Type B pancreatic cell (in vitro differentiated cells): ENCODE data around the gene SETD1A. TPM values are rescaled to one million over a fixed set of nuclear protein-coding genes. Genes with fewer than 3 reads are reported as not detected.

Source experiments
- DNase-seq: peaks from one replicate; pipeline ENCODE4 v3.0.0; 2021; ENCODE audit warnings: mixed read lengths; ENCODE audit not compliant: unreplicated experiment; ENCODE audit errors: extremely low spot score
- H3K27ac Mint-ChIP-seq: 2 replicates; pipeline ENCODE4 v1.8.0; 2021; ENCODE audit warnings: mild to moderate bottlenecking, mixed read lengths
- H3K27me3 Mint-ChIP-seq: 2 replicates; pipeline ENCODE4 v1.8.0; 2021; ENCODE audit warnings: mixed read lengths
- H3K36me3 Mint-ChIP-seq: 2 replicates; pipeline ENCODE4 v1.8.0; 2021; ENCODE audit warnings: mixed read lengths
- H3K4me1 Mint-ChIP-seq: one replicate; pipeline ENCODE4 v1.8.0; 2021; ENCODE audit warnings: mixed read lengths; ENCODE audit not compliant: unreplicated experiment
- H3K4me3 Mint-ChIP-seq: 2 replicates; pipeline ENCODE4 v1.8.0; 2021; ENCODE audit warnings: mild to moderate bottlenecking, mixed read lengths
- H3K9me3 Mint-ChIP-seq: 2 replicates; pipeline ENCODE4 v1.8.0; 2021; ENCODE audit warnings: mixed read lengths
- total RNA-seq: library from RNA; stranded (reverse); gene quantifications from 2 replicates; pipeline ENCODE4 v1.2.1, GENCODE V29; 2021; ENCODE audit warnings: low replicate concordance
- TF ChIP-seq, protein P1 (sequence below): fragments of 200-600 bp; sonication (generic); conservative IDR thresholded peaks from 2 replicates; pipeline ENCODE4 v1.5.0; 2021; ENCODE audit warnings: antibody characterized with exemption, mild to moderate bottlenecking

SETD1A gene
- total RNA-seq, 1 donor from 2014 or later = 25.0 TPM

DNA sequence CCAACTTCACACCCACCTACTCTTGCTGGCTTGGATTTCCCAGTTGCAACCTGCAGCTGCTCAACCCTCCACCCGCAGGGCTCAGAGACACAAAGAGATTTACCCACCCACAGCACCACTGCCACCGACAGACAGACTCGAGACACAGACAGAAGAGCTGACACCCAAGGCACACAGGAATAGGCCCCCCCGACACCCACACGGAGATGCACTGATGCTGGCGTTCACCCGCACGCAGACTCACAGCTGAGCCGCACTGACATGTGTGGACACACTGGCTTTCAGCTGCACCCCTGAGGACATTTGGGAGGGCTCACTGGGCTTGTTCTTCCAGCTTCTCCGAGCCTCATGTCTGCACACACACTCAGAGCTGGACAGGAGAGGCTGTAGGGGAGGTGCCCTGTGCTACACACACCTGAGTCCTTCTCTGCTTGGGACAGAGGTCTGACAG is 44.7 kb downstream of the SETD1A start:
- TF ChIP-seq, protein P1, sequence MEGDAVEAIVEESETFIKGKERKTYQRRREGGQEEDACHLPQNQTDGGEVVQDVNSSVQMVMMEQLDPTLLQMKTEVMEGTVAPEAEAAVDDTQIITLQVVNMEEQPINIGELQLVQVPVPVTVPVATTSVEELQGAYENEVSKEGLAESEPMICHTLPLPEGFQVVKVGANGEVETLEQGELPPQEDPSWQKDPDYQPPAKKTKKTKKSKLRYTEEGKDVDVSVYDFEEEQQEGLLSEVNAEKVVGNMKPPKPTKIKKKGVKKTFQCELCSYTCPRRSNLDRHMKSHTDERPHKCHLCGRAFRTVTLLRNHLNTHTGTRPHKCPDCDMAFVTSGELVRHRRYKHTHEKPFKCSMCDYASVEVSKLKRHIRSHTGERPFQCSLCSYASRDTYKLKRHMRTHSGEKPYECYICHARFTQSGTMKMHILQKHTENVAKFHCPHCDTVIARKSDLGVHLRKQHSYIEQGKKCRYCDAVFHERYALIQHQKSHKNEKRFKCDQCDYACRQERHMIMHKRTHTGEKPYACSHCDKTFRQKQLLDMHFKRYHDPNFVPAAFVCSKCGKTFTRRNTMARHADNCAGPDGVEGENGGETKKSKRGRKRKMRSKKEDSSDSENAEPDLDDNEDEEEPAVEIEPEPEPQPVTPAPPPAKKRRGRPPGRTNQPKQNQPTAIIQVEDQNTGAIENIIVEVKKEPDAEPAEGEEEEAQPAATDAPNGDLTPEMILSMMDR = no peak
- Mint-ChIP-seq H3K36me3 (no peaks in the 10 kb centered on the region), H3K27ac (peak overlapping the region; percentile 85), H3K4me3 (peak overlapping the region; percentile 75), H3K4me1 (peaks cover 23% of the 10 kb centered on the region), H3K9me3 (no peaks in the 10 kb centered on the region), H3K27me3 (peaks cover 14% of the 10 kb centered on the region)
- DNase-seq = no peak

DNA sequence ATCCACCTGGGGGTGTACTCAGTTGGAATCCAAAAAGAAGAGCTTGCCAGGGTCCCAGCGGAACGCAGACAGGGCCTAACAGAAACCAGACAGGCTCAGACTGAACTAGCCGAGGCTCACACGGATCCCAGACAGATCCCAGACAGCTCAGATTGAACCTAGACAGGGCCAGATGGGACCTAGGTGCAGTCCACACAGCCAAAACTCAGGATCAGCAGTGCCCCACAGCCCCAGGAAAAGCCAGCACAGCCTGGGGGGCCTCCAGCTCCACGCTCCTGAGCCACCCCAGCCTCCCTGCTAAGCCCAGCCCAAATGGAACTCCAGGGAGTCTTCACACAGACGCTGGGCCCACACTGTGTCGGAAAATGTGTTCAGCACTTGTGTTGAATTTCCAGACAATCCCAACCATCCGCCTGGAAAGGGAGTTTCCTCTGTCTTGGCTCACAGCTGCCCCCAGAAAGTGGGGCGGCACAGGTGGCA is 45.3 kb downstream of the SETD1A start:
- TF ChIP-seq, protein P1 = no peak
- no peak for DNase-seq
- H3K4me3 Mint-ChIP-seq = no peak overlapping the region
- H3K9me3 Mint-ChIP-seq = no peaks in the 10 kb centered on the region
- peak overlapping the region; percentile 85 for H3K27ac Mint-ChIP-seq
- H3K4me1 Mint-ChIP-seq = peaks cover 22% of the 10 kb centered on the region
- H3K27me3 Mint-ChIP-seq = peaks cover 17% of the 10 kb centered on the region
- H3K36me3 Mint-ChIP-seq = no peaks in the 10 kb centered on the region

DNA sequence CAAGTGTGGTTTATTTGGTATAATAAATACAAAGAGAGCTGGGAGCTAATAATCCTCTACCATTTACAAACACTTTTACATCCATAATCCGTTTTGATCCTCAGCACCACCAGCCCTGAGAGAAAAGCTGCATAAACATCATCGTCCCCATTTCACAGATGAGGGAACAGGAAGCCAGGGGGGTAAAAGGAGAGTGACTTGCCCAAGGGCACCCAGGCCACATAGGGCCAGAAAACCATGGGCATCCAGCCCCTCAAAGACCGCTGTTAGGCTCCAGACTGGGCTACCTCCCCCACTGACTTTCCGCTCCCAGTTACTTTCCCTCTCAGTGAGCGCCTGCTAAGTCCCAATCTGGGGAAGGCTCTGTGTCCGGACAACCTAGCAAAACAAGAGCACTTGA is 46.2 kb downstream of the SETD1A start:
- Mint-ChIP-seq H3K9me3 (no peaks in the 10 kb centered on the region), H3K27ac (no peak overlapping the region), H3K4me1 (peaks cover 16% of the 10 kb centered on the region), H3K27me3 (peaks cover 17% of the 10 kb centered on the region), H3K4me3 (peak overlapping the region; percentile 18), H3K36me3 (no peaks in the 10 kb centered on the region)
- no peak for DNase-seq
- TF ChIP-seq, protein P1 = no peak

DNA sequence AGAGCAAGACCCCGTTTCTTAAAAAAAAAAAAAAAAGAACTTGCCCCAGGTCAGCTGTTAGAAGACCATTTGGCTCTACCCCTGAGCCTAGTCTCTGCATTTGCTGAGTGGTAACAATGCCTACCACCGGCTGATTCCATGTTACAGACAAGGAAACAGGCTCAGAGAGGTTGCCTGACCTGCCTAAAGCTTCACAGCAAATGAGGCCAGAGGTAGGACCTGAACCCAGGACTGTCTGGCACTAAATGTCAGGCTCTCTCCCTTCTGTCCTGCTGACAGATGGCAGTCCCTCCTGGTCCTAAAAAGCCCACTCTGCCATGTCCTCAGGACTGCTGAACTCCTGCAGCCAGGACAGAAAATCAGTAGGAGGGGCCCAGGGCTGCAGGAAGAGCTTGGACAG is 47.1 kb downstream of the SETD1A start:
- TF ChIP-seq, protein P1 = no peak
- peaks cover 16% of the 10 kb centered on the region for H3K4me1 Mint-ChIP-seq

DNA sequence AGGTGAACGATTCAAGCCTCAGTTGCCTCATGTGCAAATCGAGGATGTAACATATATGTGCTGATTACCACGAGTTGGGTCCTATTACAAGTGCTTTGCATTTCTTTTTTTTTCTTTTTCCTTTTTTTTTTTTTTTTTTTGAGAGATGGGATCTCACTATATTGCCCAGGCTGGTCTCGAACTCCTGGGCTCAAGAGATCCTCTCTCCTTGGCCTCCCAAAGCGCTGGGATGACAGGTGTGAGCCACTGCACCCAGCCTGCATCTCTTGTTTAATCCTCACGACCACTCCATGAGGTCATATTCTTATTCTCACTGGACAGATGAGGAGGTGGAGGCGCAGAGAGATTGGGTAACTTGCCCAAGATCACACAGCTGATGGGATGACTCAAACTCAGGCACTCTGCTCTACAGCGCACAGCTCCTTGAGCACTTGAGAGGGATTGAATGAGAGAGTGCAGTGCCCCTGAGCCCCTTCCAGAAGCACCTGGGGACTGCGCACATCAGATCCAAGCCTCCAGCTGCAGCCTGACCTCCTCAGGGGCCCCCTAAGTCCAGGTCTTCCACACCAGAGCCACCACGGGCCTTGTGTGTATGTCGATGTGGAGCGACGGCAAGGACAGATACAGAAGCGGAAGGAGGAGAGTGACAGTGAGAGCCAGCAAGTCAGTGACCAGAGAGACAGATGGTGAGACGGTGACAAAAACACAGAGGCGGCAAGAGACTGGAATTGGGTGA is 48.0 kb downstream of the SETD1A start:
- TF ChIP-seq, protein P1 = no peak
- H3K4me3 Mint-ChIP-seq = no peak overlapping the region
- no peak for DNase-seq
- no peaks in the 10 kb centered on the region for H3K9me3 Mint-ChIP-seq
- H3K36me3 Mint-ChIP-seq = no peaks in the 10 kb centered on the region
- H3K4me1 Mint-ChIP-seq = peaks cover 16% of the 10 kb centered on the region
- no peak overlapping the region for H3K27ac Mint-ChIP-seq
- H3K27me3 Mint-ChIP-seq = peaks cover 29% of the 10 kb centered on the region

More for the DNA sequence above, 47.1 kb downstream of the SETD1A start:
- H3K9me3 Mint-ChIP-seq = no peaks in the 10 kb centered on the region
- DNase-seq = no peak
- H3K4me3 Mint-ChIP-seq = no peak overlapping the region
- H3K27ac Mint-ChIP-seq = no peak overlapping the region
- H3K36me3 Mint-ChIP-seq = no peaks in the 10 kb centered on the region
- H3K27me3 Mint-ChIP-seq = peaks cover 25% of the 10 kb centered on the region
